GM23338 (cell line): ENCODE measurements around the gene ZNF614. TPM values are rescaled to one million over a fixed set of nuclear protein-coding genes. Genes with fewer than 3 reads are reported as not detected.
A peak's percentile ranks its signal among the peaks of the same experiment; 100 is the strongest.

Experiments used
- ATAC-seq: fragments of 200-7000 bp; cut with Tn5 transposase; 3 replicates; pipeline ENCODE4 v1.9.1; 2020
- DNase-seq: peaks from one replicate; pipeline ENCODE4 v3.0.0-alpha.2; 2015; ENCODE audit warnings: low spot score
- H2AFZ ChIP-seq: fragments of 200-600 bp; sonication (generic); 2 replicates; pipeline ENCODE4 v1.8.0; 2016; ENCODE audit warnings: antibody characterized with exemption, mild to moderate bottlenecking, moderate library complexity
- H3F3A ChIP-seq: fragments of 200-600 bp; sonication (generic); replicated peaks from 2 replicates; pipeline ENCODE4 v1.8.0; 2017; ENCODE audit warnings: antibody characterized with exemption, mixed run types, low read depth
- H3K27ac ChIP-seq: fragments of 200-600 bp; sonication (generic); 2 replicates; pipeline ENCODE4 v1.6.1; 2016; ENCODE audit warnings: low read depth
- H3K27me3 ChIP-seq: fragments of 200-600 bp; sonication (generic); 2 replicates; pipeline ENCODE4 v1.8.0; 2016; ENCODE audit warnings: mild to moderate bottlenecking, mixed run types, moderate library complexity; ENCODE audit not compliant: insufficient read depth
- H3K36me3 ChIP-seq: fragments of 200-600 bp; sonication (generic); 2 replicates; pipeline ENCODE4 v1.8.0; 2016; ENCODE audit warnings: mild to moderate bottlenecking; ENCODE audit not compliant: insufficient read depth
- H3K4me1 ChIP-seq: fragments of 200-600 bp; sonication (generic); 2 replicates; pipeline ENCODE4 v1.8.0; 2016; ENCODE audit warnings: mild to moderate bottlenecking, moderate library complexity; ENCODE audit not compliant: insufficient read depth
- H3K4me2 ChIP-seq: fragments of 200-600 bp; sonication (generic); 2 replicates; pipeline ENCODE4 v1.7.1; 2017; ENCODE audit warnings: mixed run types
- H3K4me3 ChIP-seq: fragments of 200-600 bp; sonication (generic); 2 replicates; pipeline ENCODE4 v1.6.1; 2016; ENCODE audit warnings: mixed run types
- H3K79me2 ChIP-seq: fragments of 200-600 bp; sonication (generic); replicated peaks from 2 replicates; pipeline ENCODE4 v1.8.0; 2017; ENCODE audit warnings: mild to moderate bottlenecking; ENCODE audit not compliant: insufficient read depth
- H3K9me2 ChIP-seq: fragments of 200-600 bp; sonication (generic); 2 replicates; pipeline ENCODE4 v1.8.0; 2017; ENCODE audit not compliant: insufficient read depth
- H4K20me1 ChIP-seq: fragments of 200-600 bp; sonication (generic); replicated peaks from 2 replicates; pipeline ENCODE4 v1.8.0; 2017; ENCODE audit warnings: mild to moderate bottlenecking; ENCODE audit not compliant: insufficient read depth
- H3K27ac Mint-ChIP-seq: 2 replicates; pipeline ENCODE4 v1.8.0; 2020; ENCODE audit warnings: inconsistent platforms, mild to moderate bottlenecking, moderate library complexity, mixed read lengths
- H3K27me3 Mint-ChIP-seq: 3 replicates; pipeline ENCODE4 v1.8.0; 2022; ENCODE audit warnings: low read depth, mild to moderate bottlenecking, moderate library complexity, mixed read lengths, inconsistent platforms; ENCODE audit not compliant: insufficient read depth, poor library complexity
- H3K36me3 Mint-ChIP-seq: 3 replicates; pipeline ENCODE4 v1.8.0; 2021; ENCODE audit warnings: low read depth, mild to moderate bottlenecking, inconsistent platforms, moderate library complexity, mixed read lengths
- H3K4me1 Mint-ChIP-seq: 3 replicates; pipeline ENCODE4 v1.8.0; 2020; ENCODE audit warnings: mild to moderate bottlenecking, inconsistent platforms, mixed read lengths
- H3K4me3 Mint-ChIP-seq: 3 replicates; pipeline ENCODE4 v1.8.0; 2021; ENCODE audit warnings: moderate library complexity, mild to moderate bottlenecking, inconsistent platforms, mixed read lengths
- H3K9me3 Mint-ChIP-seq: 3 replicates; pipeline ENCODE4 v1.8.0; 2020; ENCODE audit warnings: moderate library complexity, mild to moderate bottlenecking, inconsistent platforms, mixed read lengths
- CREB1 ChIP-seq: fragments of 250-450 bp; sonication (Bioruptor Pico); IDR thresholded peaks from 2 replicates; pipeline ENCODE4 v1.5.0; 2020; ENCODE audit warnings: low read depth, mild to moderate bottlenecking, moderate library complexity
- ETS1 ChIP-seq: IDR thresholded peaks from 2 replicates; pipeline ENCODE4 v1.6.1; 2016; ENCODE audit warnings: antibody characterized with exemption
- EZH2 ChIP-seq: fragments of 200-600 bp; sonication (generic); IDR thresholded peaks from one replicate; pipeline ENCODE4 v1.8.0; 2017; ENCODE audit warnings: antibody characterized with exemption, mild to moderate bottlenecking, low read depth; ENCODE audit not compliant: unreplicated experiment
- EZH2phosphoT487 ChIP-seq: fragments of 200-600 bp; sonication (generic); IDR thresholded peaks from one replicate; pipeline ENCODE4 v1.8.1; 2018; ENCODE audit warnings: antibody characterized with exemption; ENCODE audit not compliant: unreplicated experiment
- JUNB ChIP-seq: IDR thresholded peaks from one replicate; pipeline ENCODE4 v1.6.1; 2016; ENCODE audit warnings: antibody characterized with exemption; ENCODE audit not compliant: unreplicated experiment
- NANOG ChIP-seq: IDR thresholded peaks from 2 replicates; pipeline ENCODE4 v1.6.1; 2016; ENCODE audit warnings: antibody characterized with exemption, borderline replicate concordance
- POLR2AphosphoS5 ChIP-seq: IDR thresholded peaks from 2 replicates; pipeline ENCODE4 v1.6.1; 2016; ENCODE audit warnings: antibody characterized with exemption, low read depth
- STAT1 ChIP-seq: IDR thresholded peaks from one replicate; pipeline ENCODE4 v1.6.1; 2016; ENCODE audit warnings: antibody characterized with exemption; ENCODE audit not compliant: unreplicated experiment
- ZNF114 ChIP-seq: fragments of 250-450 bp; sonication (Bioruptor Pico); IDR thresholded peaks from 2 replicates; pipeline ENCODE4 v1.5.0; 2020; ENCODE audit warnings: mild to moderate bottlenecking, moderate library complexity
- ZNF331 ChIP-seq: fragments of 250-450 bp; sonication (Bioruptor Pico); IDR thresholded peaks from 2 replicates; pipeline ENCODE4 v1.5.0; 2020; ENCODE audit warnings: low read depth, mild to moderate bottlenecking, moderate library complexity
- polyA plus RNA-seq: library from polyadenylated mRNA; unstranded; fragments of >200 nt; fragmentation: Nextera tagmentation; extraction: Ambion mirVana; gene quantifications from 2 replicates; pipeline ENCODE4 v1.2.1, GENCODE V29; 2016
- total RNA-seq: library from RNA; depleted of rRNA; stranded (reverse); fragments of >200 nt; shearing (Covaris generic); gene quantifications from 2 replicates; pipeline ENCODE4 v1.2.3, GENCODE V29; 2014
- TF ChIP-seq, protein P1 (sequence below), 2 experiments: fragments of 200-600 bp in 1 of 2; sonication (generic) in 1 of 2; conservative IDR thresholded peaks; 2 replicates each; pipeline versions ENCODE4 v1.5.1 to v1.6.1; 2016 to 2017; ENCODE audit warnings: antibody characterized with exemption in 2 of 2, low read depth in 2 of 2, mild to moderate bottlenecking in 2 of 2, moderate library complexity in 1 of 2

The ZNF614 gene
- total and polyA plus RNA-seq, 2 experiments from 2014 or later: 9.1 to 26.2 TPM

- peak; percentile 96 for DNase-seq
- Histone ChIP-seq H3K4me1 (peaks cover 8% of the 10 kb centered on the region; the same call in 1 of the 2 replicates), H3K79me2 (peaks cover 48% of the 10 kb centered on the region), H3K36me3 (no peaks in the 10 kb centered on the region), H4K20me1 (no peaks in the 10 kb centered on the region), H3K9me2 (peaks cover 4% of the 10 kb centered on the region; the same call in 1 of the 2 replicates), H3K4me2 (peak within 1 kb of the TSS; percentile 96), H3F3A (no peaks in the 10 kb centered on the region), H2AFZ (peak within 1 kb of the TSS; percentile 52), H3K4me3 (peak within 1 kb of the TSS; percentile 62), H3K27me3 (no peaks in the 10 kb centered on the region), H3K27ac (peak within 1 kb of the TSS; percentile 72)
- peak; percentile 99 for ATAC-seq
- Mint-ChIP-seq H3K4me3 (peak within 1 kb of the TSS; percentile 95), H3K36me3 (peaks cover 56% of the 10 kb centered on the region), H3K9me3 (peaks cover 61% of the 10 kb centered on the region), H3K4me1 (peaks cover 8% of the 10 kb centered on the region; the same call in 1 of the 3 replicates), H3K27me3 (peaks cover 6% of the 10 kb centered on the region), H3K27ac (peak within 1 kb of the TSS; percentile 85)
- TF ChIP-seq NANOG (no peak), POLR2AphosphoS5 (peak; percentile 8; the same call in 1 of the 2 replicates), ETS1 (peak; percentile 96), CREB1 (0 out of 2 replicates have a peak, but pooled peaks have one; percentile 18), ZNF114 (CRISPR knock-in tag) (no peak), ZNF331 (no peak)
These were observed 41.6 kb downstream of the ZNF614 start, which contains the start of gene ZNF350 for GRCh38 chr19:51986309-51987291. ZNF350 (minus strand) TSS chr19:51986840; CDS start chr19:51974360, 12,480 bp downstream.

- no peak for ATAC-seq
- no peak for TF ChIP-seq JUNB
- TF ChIP-seq, protein P1, sequence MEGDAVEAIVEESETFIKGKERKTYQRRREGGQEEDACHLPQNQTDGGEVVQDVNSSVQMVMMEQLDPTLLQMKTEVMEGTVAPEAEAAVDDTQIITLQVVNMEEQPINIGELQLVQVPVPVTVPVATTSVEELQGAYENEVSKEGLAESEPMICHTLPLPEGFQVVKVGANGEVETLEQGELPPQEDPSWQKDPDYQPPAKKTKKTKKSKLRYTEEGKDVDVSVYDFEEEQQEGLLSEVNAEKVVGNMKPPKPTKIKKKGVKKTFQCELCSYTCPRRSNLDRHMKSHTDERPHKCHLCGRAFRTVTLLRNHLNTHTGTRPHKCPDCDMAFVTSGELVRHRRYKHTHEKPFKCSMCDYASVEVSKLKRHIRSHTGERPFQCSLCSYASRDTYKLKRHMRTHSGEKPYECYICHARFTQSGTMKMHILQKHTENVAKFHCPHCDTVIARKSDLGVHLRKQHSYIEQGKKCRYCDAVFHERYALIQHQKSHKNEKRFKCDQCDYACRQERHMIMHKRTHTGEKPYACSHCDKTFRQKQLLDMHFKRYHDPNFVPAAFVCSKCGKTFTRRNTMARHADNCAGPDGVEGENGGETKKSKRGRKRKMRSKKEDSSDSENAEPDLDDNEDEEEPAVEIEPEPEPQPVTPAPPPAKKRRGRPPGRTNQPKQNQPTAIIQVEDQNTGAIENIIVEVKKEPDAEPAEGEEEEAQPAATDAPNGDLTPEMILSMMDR (conservative IDR thresholded peaks at IDR 0.05; ENCODE audit: low read depth in 2 of 2): no peak
- TF ChIP-seq CREB1: no peak
- no peak for TF ChIP-seq STAT1
- no peak for TF ChIP-seq EZH2phosphoT487
- no peak for TF ChIP-seq POLR2AphosphoS5
- no peak for TF ChIP-seq EZH2
- no peak for TF ChIP-seq ZNF114 (CRISPR knock-in tag)
- TF ChIP-seq NANOG: no peak
- TF ChIP-seq ZNF331: no peak
These were observed 44.8 kb downstream of the ZNF614 start for GRCh38 chr19:51983361-51983760.

More at GRCh38 chr19:51983361-51983760, 44.8 kb downstream of the ZNF614 start:
- peaks cover 53% of the 10 kb centered on the region for H3K9me3 Mint-ChIP-seq
- H3K4me1 Mint-ChIP-seq: peaks cover 8% of the 10 kb centered on the region; the same call in 1 of the 3 replicates
- Histone ChIP-seq H3K79me2 (peaks cover 63% of the 10 kb centered on the region), H3K36me3 (no peaks in the 10 kb centered on the region), H4K20me1 (no peaks in the 10 kb centered on the region), H3F3A (no peaks in the 10 kb centered on the region), H3K9me2 (peaks cover 4% of the 10 kb centered on the region; the same call in 1 of the 2 replicates), H3K27ac (no peak overlapping the region), H3K4me2 (no peak overlapping the region), H3K4me1 (peaks cover 8% of the 10 kb centered on the region; the same call in 1 of the 2 replicates), H2AFZ (no peak overlapping the region), H3K4me3 (no peak overlapping the region), H3K27me3 (no peaks in the 10 kb centered on the region)
- peaks cover 4% of the 10 kb centered on the region for H3K27me3 Mint-ChIP-seq
- H3K27ac Mint-ChIP-seq: no peak overlapping the region
- H3K4me3 Mint-ChIP-seq: no peak overlapping the region
- H3K36me3 Mint-ChIP-seq: peaks cover 63% of the 10 kb centered on the region
- DNase-seq: no peak
